ENCODE measurements around the gene CNIH2.

- TF ChIP-seq GATA2 (IDR thresholded peaks at IDR 0.05; ENCODE audit: low read depth, low read length) (no peak), GATA3 (IDR thresholded peaks at IDR 0.05; ENCODE audit: low read depth, low read length) (no peak)
Measured at GRCh38 chr11:66313321-66314185, 35.6 kb downstream of the CNIH2 start.
